GM18861 (cell line): ENCODE data around the gene ARL14EPL.
"Not testable (repeated sequence)": the region's sequence is repeated elsewhere in the genome, so short reads cannot be mapped to it uniquely, and the experiment has no call there.

Experiments
- ATAC-seq: cut with Tn5 transposase; IDR thresholded peaks from one replicate; pipeline ENCODE4 v1.9.1; 2021; ENCODE audit not compliant: unreplicated experiment

ARL14EPL gene

GRCh38 chr5:116046261-116046660 lies 14.0 kb downstream of the ARL14EPL start:
- ATAC-seq: no peak

- no peak for ATAC-seq
These were observed 14.6 kb downstream of the ARL14EPL start for GRCh38 chr5:116046823-116047222.

- ATAC-seq: no peak
These were observed 26.2 kb downstream of the ARL14EPL start for GRCh38 chr5:116058346-116058936.

- ATAC-seq: no peak
These were observed 30.1 kb downstream of the ARL14EPL start for GRCh38 chr5:116062352-116062751.

GRCh38 chr5:116063950-116064349 lies 31.7 kb downstream of the ARL14EPL start:
- ATAC-seq: no peak

- peak; percentile 49 for ATAC-seq
These were observed 35.9 kb downstream of the ARL14EPL start for GRCh38 chr5:116068028-116068632.

- no peak for ATAC-seq
These were observed 38.9 kb downstream of the ARL14EPL start for GRCh38 chr5:116071211-116071610.

- no peak for ATAC-seq
These were observed 43.0 kb downstream of the ARL14EPL start for GRCh38 chr5:116075191-116075831.

GRCh38 chr5:116076496-116076895 lies 44.2 kb downstream of the ARL14EPL start:
- ATAC-seq: peak; percentile 99

- ATAC-seq: no peak
These were observed 45.9 kb downstream of the ARL14EPL start for GRCh38 chr5:116078199-116078598.

GRCh38 chr5:116084287-116084691 lies 52.0 kb downstream of the ARL14EPL start:
- peak; percentile 38 for ATAC-seq

- peak; percentile 72 for ATAC-seq
These were observed 52.8 kb downstream of the ARL14EPL start, which contains the start of gene COMMD10 for GRCh38 chr5:116084871-116085715. Gene COMMD10, plus strand, starts transcription at chr5:116085025.

GRCh38 chr5:116086309-116086708 lies 54.0 kb downstream of the ARL14EPL start:
- ATAC-seq: not testable (repeated sequence)

- ATAC-seq: no peak
These were observed 55.8 kb downstream of the ARL14EPL start for GRCh38 chr5:116088062-116088461.

- ATAC-seq: no peak
These were observed 58.0 kb downstream of the ARL14EPL start for GRCh38 chr5:116090302-116090701.

GRCh38 chr5:116091416-116091815 lies 59.1 kb downstream of the ARL14EPL start:
- ATAC-seq: no peak

- no peak for ATAC-seq
These were observed 65.0 kb downstream of the ARL14EPL start for GRCh38 chr5:116097301-116097700.

GRCh38 chr5:116098998-116099397 lies 66.7 kb downstream of the ARL14EPL start:
- no peak for ATAC-seq

- not testable (repeated sequence) for ATAC-seq
These were observed 72.7 kb downstream of the ARL14EPL start for GRCh38 chr5:116104941-116105340.
